Measurements from ENCODE around the gene APOC1.

- no peak for TF ChIP-seq POLR2A (IDR thresholded peaks at IDR 0.05)
- peak in 2 of 3 experiments; percentile 50 to 62 for TF ChIP-seq CTCF (IDR thresholded peaks at IDR 0.05)
Observed at GRCh38 chr19:44954649-44955504, 40.5 kb downstream of the APOC1 start, which contains the start of gene CLPTM1.
